GM23338 (cell line): ENCODE data around the gene F2. TPM values are rescaled to one million over a fixed set of nuclear protein-coding genes. Genes with fewer than 3 reads are reported as not detected.

Experiments
- ATAC-seq: fragments of 200-7000 bp; cut with Tn5 transposase; 3 replicates; pipeline ENCODE4 v1.9.1; 2020
- DNase-seq: peaks from one replicate; pipeline ENCODE4 v3.0.0-alpha.2; 2015; ENCODE audit warnings: low spot score
- H2AFZ ChIP-seq: fragments of 200-600 bp; sonication (generic); 2 replicates; pipeline ENCODE4 v1.8.0; 2016; ENCODE audit warnings: antibody characterized with exemption, mild to moderate bottlenecking, moderate library complexity
- H3F3A ChIP-seq: fragments of 200-600 bp; sonication (generic); replicated peaks from 2 replicates; pipeline ENCODE4 v1.8.0; 2017; ENCODE audit warnings: antibody characterized with exemption, mixed run types, low read depth
- H3K27ac ChIP-seq: fragments of 200-600 bp; sonication (generic); 2 replicates; pipeline ENCODE4 v1.6.1; 2016; ENCODE audit warnings: low read depth
- H3K27me3 ChIP-seq: fragments of 200-600 bp; sonication (generic); 2 replicates; pipeline ENCODE4 v1.8.0; 2016; ENCODE audit warnings: mild to moderate bottlenecking, mixed run types, moderate library complexity; ENCODE audit not compliant: insufficient read depth
- H3K36me3 ChIP-seq: fragments of 200-600 bp; sonication (generic); 2 replicates; pipeline ENCODE4 v1.8.0; 2016; ENCODE audit warnings: mild to moderate bottlenecking; ENCODE audit not compliant: insufficient read depth
- H3K4me1 ChIP-seq: fragments of 200-600 bp; sonication (generic); 2 replicates; pipeline ENCODE4 v1.8.0; 2016; ENCODE audit warnings: mild to moderate bottlenecking, moderate library complexity; ENCODE audit not compliant: insufficient read depth
- H3K4me2 ChIP-seq: fragments of 200-600 bp; sonication (generic); 2 replicates; pipeline ENCODE4 v1.7.1; 2017; ENCODE audit warnings: mixed run types
- H3K4me3 ChIP-seq: fragments of 200-600 bp; sonication (generic); 2 replicates; pipeline ENCODE4 v1.6.1; 2016; ENCODE audit warnings: mixed run types
- H3K79me2 ChIP-seq: fragments of 200-600 bp; sonication (generic); replicated peaks from 2 replicates; pipeline ENCODE4 v1.8.0; 2017; ENCODE audit warnings: mild to moderate bottlenecking; ENCODE audit not compliant: insufficient read depth
- H3K9me2 ChIP-seq: fragments of 200-600 bp; sonication (generic); 2 replicates; pipeline ENCODE4 v1.8.0; 2017; ENCODE audit not compliant: insufficient read depth
- H4K20me1 ChIP-seq: fragments of 200-600 bp; sonication (generic); replicated peaks from 2 replicates; pipeline ENCODE4 v1.8.0; 2017; ENCODE audit warnings: mild to moderate bottlenecking; ENCODE audit not compliant: insufficient read depth
- H3K27ac Mint-ChIP-seq: 2 replicates; pipeline ENCODE4 v1.8.0; 2020; ENCODE audit warnings: inconsistent platforms, mild to moderate bottlenecking, moderate library complexity, mixed read lengths
- H3K27me3 Mint-ChIP-seq: 3 replicates; pipeline ENCODE4 v1.8.0; 2022; ENCODE audit warnings: low read depth, mild to moderate bottlenecking, moderate library complexity, mixed read lengths, inconsistent platforms; ENCODE audit not compliant: insufficient read depth, poor library complexity
- H3K36me3 Mint-ChIP-seq: 3 replicates; pipeline ENCODE4 v1.8.0; 2021; ENCODE audit warnings: low read depth, mild to moderate bottlenecking, inconsistent platforms, moderate library complexity, mixed read lengths
- H3K4me1 Mint-ChIP-seq: 3 replicates; pipeline ENCODE4 v1.8.0; 2020; ENCODE audit warnings: mild to moderate bottlenecking, inconsistent platforms, mixed read lengths
- H3K4me3 Mint-ChIP-seq: 3 replicates; pipeline ENCODE4 v1.8.0; 2021; ENCODE audit warnings: moderate library complexity, mild to moderate bottlenecking, inconsistent platforms, mixed read lengths
- H3K9me3 Mint-ChIP-seq: 3 replicates; pipeline ENCODE4 v1.8.0; 2020; ENCODE audit warnings: moderate library complexity, mild to moderate bottlenecking, inconsistent platforms, mixed read lengths
- CREB1 ChIP-seq: fragments of 250-450 bp; sonication (Bioruptor Pico); IDR thresholded peaks from 2 replicates; pipeline ENCODE4 v1.5.0; 2020; ENCODE audit warnings: low read depth, mild to moderate bottlenecking, moderate library complexity
- EZH2 ChIP-seq: fragments of 200-600 bp; sonication (generic); IDR thresholded peaks from one replicate; pipeline ENCODE4 v1.8.0; 2017; ENCODE audit warnings: antibody characterized with exemption, mild to moderate bottlenecking, low read depth; ENCODE audit not compliant: unreplicated experiment
- EZH2phosphoT487 ChIP-seq: fragments of 200-600 bp; sonication (generic); IDR thresholded peaks from one replicate; pipeline ENCODE4 v1.8.1; 2018; ENCODE audit warnings: antibody characterized with exemption; ENCODE audit not compliant: unreplicated experiment
- NANOG ChIP-seq: IDR thresholded peaks from 2 replicates; pipeline ENCODE4 v1.6.1; 2016; ENCODE audit warnings: antibody characterized with exemption, borderline replicate concordance
- POLR2AphosphoS5 ChIP-seq: IDR thresholded peaks from 2 replicates; pipeline ENCODE4 v1.6.1; 2016; ENCODE audit warnings: antibody characterized with exemption, low read depth
- ZNF114 ChIP-seq: fragments of 250-450 bp; sonication (Bioruptor Pico); IDR thresholded peaks from 2 replicates; pipeline ENCODE4 v1.5.0; 2020; ENCODE audit warnings: mild to moderate bottlenecking, moderate library complexity
- polyA plus RNA-seq: library from polyadenylated mRNA; unstranded; fragments of >200 nt; fragmentation: Nextera tagmentation; extraction: Ambion mirVana; gene quantifications from 2 replicates; pipeline ENCODE4 v1.2.1, GENCODE V29; 2016
- total RNA-seq: library from RNA; depleted of rRNA; stranded (reverse); fragments of >200 nt; shearing (Covaris generic); gene quantifications from 2 replicates; pipeline ENCODE4 v1.2.3, GENCODE V29; 2014
- TF ChIP-seq, protein P1 (sequence below): IDR thresholded peaks from one replicate; pipeline ENCODE4 v1.6.1; 2018; ENCODE audit warnings: antibody characterized with exemption; ENCODE audit not compliant: unreplicated experiment
- TF ChIP-seq, protein P2 (sequence below): fragments of 250-450 bp; sonication (Bioruptor Pico); IDR thresholded peaks from 2 replicates; pipeline ENCODE4 v1.5.0; 2020; ENCODE audit warnings: mild to moderate bottlenecking, moderate library complexity

Gene F2
- total and polyA plus RNA-seq, 2 experiments from 2014 or later, result 0.21 TPM; not detected in 1

DNA sequence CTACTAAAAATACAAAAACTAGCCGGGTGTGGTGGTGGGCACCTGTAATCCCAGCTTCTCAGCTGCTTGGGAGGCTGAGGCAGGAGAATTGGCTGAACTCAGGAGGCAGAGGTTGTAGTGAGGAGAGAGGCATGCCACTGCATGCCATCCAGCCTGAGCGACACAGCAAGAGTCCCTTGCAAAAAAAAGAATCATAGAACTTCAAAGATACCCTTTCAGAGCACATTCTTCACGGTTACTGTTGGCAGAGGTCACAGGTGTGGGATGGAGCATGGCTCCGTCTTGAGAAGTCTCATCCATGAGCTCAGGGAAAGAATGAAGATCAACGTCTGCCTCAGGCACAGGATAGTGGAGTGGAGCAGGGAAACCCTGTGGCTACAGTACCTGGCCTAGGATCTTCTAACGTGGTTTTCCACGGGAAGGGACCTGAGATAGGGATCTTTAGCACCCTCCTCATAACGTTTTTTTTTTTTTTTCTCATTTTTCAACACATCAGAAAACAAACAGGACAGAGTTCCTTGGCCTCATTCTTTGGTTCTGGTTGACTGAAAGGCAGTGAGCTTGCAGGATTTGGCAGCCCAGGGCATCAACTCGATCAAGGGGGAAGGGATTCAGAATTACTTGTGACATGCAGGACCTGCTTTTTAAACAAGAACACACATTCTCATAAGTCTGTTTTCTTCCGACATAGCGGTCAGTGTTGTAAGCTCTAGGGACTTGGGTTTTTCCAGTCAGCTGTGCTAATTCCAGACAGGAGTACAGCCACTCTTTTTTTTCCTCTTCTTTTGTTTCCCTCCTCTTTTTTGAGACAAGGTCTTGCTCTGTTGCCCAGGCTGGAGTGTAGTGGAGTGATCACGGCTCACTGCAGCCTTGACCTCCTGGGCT, 22.8 kb downstream of the F2 start:
- Histone ChIP-seq H3K27ac (0 out of 2 replicates have a peak overlapping the region, but pooled peaks have one; percentile 55), H3K9me2 (no peaks in the 10 kb centered on the region), H3F3A (peaks cover 13% of the 10 kb centered on the region; the same call in 1 of the 2 replicates), H3K36me3 (peaks cover 39% of the 10 kb centered on the region), H4K20me1 (peaks cover 3% of the 10 kb centered on the region), H3K4me1 (no peaks in the 10 kb centered on the region), H3K4me2 (no peak overlapping the region), H3K79me2 (no peaks in the 10 kb centered on the region), H3K4me3 (no peak overlapping the region), H3K27me3 (no peaks in the 10 kb centered on the region), H2AFZ (no peak overlapping the region)
- no peaks in the 10 kb centered on the region; the same call in 2 of the 3 replicates for H3K9me3 Mint-ChIP-seq
- H3K4me1 Mint-ChIP-seq, result peaks cover 7% of the 10 kb centered on the region; the same call in 2 of the 3 replicates
- ATAC-seq, result no peak
- peaks cover 60% of the 10 kb centered on the region for H3K36me3 Mint-ChIP-seq
- DNase-seq, result no peak
- H3K27ac Mint-ChIP-seq, result no peak overlapping the region
- H3K4me3 Mint-ChIP-seq, result no peak overlapping the region
- no peak for TF ChIP-seq POLR2AphosphoS5
- TF ChIP-seq, protein P1, sequence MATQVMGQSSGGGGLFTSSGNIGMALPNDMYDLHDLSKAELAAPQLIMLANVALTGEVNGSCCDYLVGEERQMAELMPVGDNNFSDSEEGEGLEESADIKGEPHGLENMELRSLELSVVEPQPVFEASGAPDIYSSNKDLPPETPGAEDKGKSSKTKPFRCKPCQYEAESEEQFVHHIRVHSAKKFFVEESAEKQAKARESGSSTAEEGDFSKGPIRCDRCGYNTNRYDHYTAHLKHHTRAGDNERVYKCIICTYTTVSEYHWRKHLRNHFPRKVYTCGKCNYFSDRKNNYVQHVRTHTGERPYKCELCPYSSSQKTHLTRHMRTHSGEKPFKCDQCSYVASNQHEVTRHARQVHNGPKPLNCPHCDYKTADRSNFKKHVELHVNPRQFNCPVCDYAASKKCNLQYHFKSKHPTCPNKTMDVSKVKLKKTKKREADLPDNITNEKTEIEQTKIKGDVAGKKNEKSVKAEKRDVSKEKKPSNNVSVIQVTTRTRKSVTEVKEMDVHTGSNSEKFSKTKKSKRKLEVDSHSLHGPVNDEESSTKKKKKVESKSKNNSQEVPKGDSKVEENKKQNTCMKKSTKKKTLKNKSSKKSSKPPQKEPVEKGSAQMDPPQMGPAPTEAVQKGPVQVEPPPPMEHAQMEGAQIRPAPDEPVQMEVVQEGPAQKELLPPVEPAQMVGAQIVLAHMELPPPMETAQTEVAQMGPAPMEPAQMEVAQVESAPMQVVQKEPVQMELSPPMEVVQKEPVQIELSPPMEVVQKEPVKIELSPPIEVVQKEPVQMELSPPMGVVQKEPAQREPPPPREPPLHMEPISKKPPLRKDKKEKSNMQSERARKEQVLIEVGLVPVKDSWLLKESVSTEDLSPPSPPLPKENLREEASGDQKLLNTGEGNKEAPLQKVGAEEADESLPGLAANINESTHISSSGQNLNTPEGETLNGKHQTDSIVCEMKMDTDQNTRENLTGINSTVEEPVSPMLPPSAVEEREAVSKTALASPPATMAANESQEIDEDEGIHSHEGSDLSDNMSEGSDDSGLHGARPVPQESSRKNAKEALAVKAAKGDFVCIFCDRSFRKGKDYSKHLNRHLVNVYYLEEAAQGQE, result no peak
- no peak for TF ChIP-seq CREB1 (CRISPR knock-in tag)
- no peak for TF ChIP-seq EZH2
- TF ChIP-seq EZH2phosphoT487, result no peak
- TF ChIP-seq ZNF114 (CRISPR knock-in tag), result no peak
- no peak for TF ChIP-seq NANOG
- TF ChIP-seq, protein P2, sequence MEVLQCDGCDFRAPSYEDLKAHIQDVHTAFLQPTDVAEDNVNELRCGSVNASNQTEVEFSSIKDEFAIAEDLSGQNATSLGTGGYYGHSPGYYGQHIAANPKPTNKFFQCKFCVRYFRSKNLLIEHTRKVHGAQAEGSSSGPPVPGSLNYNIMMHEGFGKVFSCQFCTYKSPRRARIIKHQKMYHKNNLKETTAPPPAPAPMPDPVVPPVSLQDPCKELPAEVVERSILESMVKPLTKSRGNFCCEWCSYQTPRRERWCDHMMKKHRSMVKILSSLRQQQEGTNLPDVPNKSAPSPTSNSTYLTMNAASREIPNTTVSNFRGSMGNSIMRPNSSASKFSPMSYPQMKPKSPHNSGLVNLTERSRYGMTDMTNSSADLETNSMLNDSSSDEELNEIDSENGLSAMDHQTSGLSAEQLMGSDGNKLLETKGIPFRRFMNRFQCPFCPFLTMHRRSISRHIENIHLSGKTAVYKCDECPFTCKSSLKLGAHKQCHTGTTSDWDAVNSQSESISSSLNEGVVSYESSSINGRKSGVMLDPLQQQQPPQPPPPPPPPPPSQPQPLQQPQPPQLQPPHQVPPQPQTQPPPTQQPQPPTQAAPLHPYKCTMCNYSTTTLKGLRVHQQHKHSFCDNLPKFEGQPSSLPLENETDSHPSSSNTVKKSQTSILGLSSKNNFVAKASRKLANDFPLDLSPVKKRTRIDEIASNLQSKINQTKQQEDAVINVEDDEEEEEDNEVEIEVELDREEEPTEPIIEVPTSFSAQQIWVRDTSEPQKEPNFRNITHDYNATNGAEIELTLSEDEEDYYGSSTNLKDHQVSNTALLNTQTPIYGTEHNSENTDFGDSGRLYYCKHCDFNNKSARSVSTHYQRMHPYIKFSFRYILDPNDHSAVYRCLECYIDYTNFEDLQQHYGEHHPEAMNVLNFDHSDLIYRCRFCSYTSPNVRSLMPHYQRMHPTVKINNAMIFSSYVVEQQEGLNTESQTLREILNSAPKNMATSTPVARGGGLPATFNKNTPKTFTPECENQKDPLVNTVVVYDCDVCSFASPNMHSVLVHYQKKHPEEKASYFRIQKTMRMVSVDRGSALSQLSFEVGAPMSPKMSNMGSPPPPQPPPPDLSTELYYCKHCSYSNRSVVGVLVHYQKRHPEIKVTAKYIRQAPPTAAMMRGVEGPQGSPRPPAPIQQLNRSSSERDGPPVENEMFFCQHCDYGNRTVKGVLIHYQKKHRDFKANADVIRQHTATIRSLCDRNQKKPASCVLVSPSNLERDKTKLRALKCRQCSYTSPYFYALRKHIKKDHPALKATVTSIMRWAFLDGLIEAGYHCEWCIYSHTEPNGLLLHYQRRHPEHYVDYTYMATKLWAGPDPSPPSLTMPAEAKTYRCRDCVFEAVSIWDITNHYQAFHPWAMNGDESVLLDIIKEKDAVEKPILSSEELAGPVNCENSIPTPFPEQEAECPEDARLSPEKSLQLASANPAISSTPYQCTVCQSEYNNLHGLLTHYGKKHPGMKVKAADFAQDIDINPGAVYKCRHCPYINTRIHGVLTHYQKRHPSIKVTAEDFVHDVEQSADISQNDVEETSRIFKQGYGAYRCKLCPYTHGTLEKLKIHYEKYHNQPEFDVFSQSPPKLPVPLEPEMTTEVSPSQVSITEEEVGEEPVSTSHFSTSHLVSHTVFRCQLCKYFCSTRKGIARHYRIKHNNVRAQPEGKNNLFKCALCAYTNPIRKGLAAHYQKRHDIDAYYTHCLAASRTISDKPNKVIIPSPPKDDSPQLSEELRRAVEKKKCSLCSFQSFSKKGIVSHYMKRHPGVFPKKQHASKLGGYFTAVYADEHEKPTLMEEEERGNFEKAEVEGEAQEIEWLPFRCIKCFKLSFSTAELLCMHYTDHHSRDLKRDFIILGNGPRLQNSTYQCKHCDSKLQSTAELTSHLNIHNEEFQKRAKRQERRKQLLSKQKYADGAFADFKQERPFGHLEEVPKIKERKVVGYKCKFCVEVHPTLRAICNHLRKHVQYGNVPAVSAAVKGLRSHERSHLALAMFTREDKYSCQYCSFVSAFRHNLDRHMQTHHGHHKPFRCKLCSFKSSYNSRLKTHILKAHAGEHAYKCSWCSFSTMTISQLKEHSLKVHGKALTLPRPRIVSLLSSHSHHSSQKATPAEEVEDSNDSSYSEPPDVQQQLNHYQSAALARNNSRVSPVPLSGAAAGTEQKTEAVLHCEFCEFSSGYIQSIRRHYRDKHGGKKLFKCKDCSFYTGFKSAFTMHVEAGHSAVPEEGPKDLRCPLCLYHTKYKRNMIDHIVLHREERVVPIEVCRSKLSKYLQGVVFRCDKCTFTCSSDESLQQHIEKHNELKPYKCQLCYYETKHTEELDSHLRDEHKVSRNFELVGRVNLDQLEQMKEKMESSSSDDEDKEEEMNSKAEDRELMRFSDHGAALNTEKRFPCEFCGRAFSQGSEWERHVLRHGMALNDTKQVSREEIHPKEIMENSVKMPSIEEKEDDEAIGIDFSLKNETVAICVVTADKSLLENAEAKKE (CRISPR knock-in tag), result no peak
- H3K27me3 Mint-ChIP-seq, result peaks cover 7% of the 10 kb centered on the region
